Endothelial cell (in vitro differentiated cells): Measurements from ENCODE around the gene MED27. TPM values are rescaled to one million over a fixed set of nuclear protein-coding genes. Genes with fewer than 3 reads are reported as not detected.

Experiments used
- DNase-seq: peaks from one replicate; pipeline ENCODE4 v3.0.0; 2021; ENCODE audit warnings: low spot score
- H3K27ac Mint-ChIP-seq: one replicate; pipeline ENCODE4 v1.8.0; 2021; ENCODE audit warnings: mixed read lengths, inconsistent platforms; ENCODE audit not compliant: unreplicated experiment
- H3K27me3 Mint-ChIP-seq: one replicate; pipeline ENCODE4 v1.8.0; 2021; ENCODE audit warnings: mild to moderate bottlenecking, moderate library complexity, mixed read lengths, inconsistent platforms; ENCODE audit not compliant: unreplicated experiment
- H3K36me3 Mint-ChIP-seq: one replicate; pipeline ENCODE4 v1.8.0; 2021; ENCODE audit warnings: mild to moderate bottlenecking, low read depth, mixed read lengths, inconsistent platforms; ENCODE audit not compliant: unreplicated experiment
- H3K4me1 Mint-ChIP-seq: one replicate; pipeline ENCODE4 v1.8.0; 2021; ENCODE audit warnings: mild to moderate bottlenecking, mixed read lengths, inconsistent platforms; ENCODE audit not compliant: unreplicated experiment
- H3K4me3 Mint-ChIP-seq: one replicate; pipeline ENCODE4 v1.8.0; 2021; ENCODE audit warnings: mild to moderate bottlenecking, mixed read lengths, inconsistent platforms; ENCODE audit not compliant: unreplicated experiment
- H3K9me3 Mint-ChIP-seq: one replicate; pipeline ENCODE4 v1.8.0; 2021; ENCODE audit warnings: mixed read lengths, inconsistent platforms; ENCODE audit not compliant: unreplicated experiment
- CTCF ChIP-seq: fragments of 200-600 bp; sonication (generic); IDR thresholded peaks from one replicate; pipeline ENCODE4 v1.5.0; 2021; ENCODE audit warnings: antibody characterized with exemption; ENCODE audit not compliant: unreplicated experiment
- total RNA-seq: library from RNA; stranded (reverse); fragmentation: NEBNext Ultra II Directional; extraction: Animal tissue kit (Norgen Biotek cat#: 25700); gene quantifications from one replicate; pipeline ENCODE4 v1.2.1, GENCODE V29; 2021; ENCODE audit not compliant: unreplicated experiment

The MED27 gene
- total RNA-seq, 1 donor from 2014 or later, result 24.0 TPM

GRCh38 chr9:131889437-131890251, 190.0 kb downstream of the MED27 start:
- Mint-ChIP-seq H3K9me3 (no peaks in the 10 kb centered on the region), H3K4me3 (no peak overlapping the region), H3K27me3 (no peaks in the 10 kb centered on the region), H3K36me3 (no peaks in the 10 kb centered on the region), H3K27ac (no peak overlapping the region), H3K4me1 (peaks cover 3% of the 10 kb centered on the region)
- DNase-seq, result no peak
- TF ChIP-seq CTCF, result no peak

GRCh38 chr9:131888923-131889322, 190.7 kb downstream of the MED27 start:
- H3K36me3 Mint-ChIP-seq, result no peaks in the 10 kb centered on the region
- no peak for DNase-seq
- peaks cover 3% of the 10 kb centered on the region for H3K4me1 Mint-ChIP-seq
- TF ChIP-seq CTCF, result no peak
- H3K27me3 Mint-ChIP-seq, result no peaks in the 10 kb centered on the region
- no peak overlapping the region for H3K27ac Mint-ChIP-seq
- H3K9me3 Mint-ChIP-seq, result no peaks in the 10 kb centered on the region
- no peak overlapping the region for H3K4me3 Mint-ChIP-seq

DNA sequence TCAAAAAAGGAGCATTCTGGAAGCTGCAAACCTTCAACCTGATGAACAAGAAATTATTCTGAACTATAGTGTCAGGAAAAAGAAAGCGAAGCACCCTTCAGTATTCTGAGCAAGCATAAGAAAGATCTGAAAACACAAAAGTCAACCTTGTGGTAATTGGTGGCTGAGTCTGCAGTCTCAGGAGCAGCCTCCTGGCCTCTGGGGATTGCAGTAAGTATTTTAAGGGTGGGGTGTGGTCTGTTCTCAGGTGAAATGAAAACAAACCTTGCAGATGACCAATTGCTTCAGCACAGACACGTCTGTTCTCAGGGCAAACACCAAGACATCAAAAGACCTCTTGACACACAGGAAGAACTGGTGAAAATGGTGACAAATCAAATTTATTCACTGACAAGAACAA, 192.0 kb downstream of the MED27 start:
- Mint-ChIP-seq H3K27me3 (no peaks in the 10 kb centered on the region), H3K4me3 (no peak overlapping the region), H3K36me3 (no peaks in the 10 kb centered on the region), H3K4me1 (peaks cover 3% of the 10 kb centered on the region), H3K27ac (no peak overlapping the region), H3K9me3 (no peaks in the 10 kb centered on the region)
- no peak for DNase-seq
- TF ChIP-seq CTCF, result no peak

DNA sequence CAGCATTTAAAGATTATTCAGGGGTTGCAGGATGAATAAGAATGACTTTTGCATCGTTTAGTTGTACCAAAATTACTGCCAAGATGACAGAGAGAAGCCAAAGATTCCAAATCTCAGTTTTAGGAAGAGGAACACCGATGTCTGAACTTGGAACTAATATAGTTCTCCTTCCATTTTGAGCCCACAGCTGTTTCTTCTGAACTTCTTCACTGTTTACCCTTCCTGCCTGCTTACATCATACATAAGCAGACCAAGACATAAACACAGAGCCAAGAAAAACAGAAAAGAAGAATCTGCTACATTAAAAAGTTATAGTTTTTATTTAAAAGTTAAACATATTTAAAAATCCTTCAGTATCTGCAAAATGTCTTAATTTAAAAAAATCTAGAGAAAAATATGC, 192.8 kb downstream of the MED27 start:
- TF ChIP-seq CTCF, result no peak
- Mint-ChIP-seq H3K4me1 (peaks cover 3% of the 10 kb centered on the region), H3K4me3 (no peak overlapping the region), H3K27ac (no peak overlapping the region), H3K9me3 (no peaks in the 10 kb centered on the region), H3K36me3 (no peaks in the 10 kb centered on the region), H3K27me3 (no peaks in the 10 kb centered on the region)
- no peak for DNase-seq

DNA sequence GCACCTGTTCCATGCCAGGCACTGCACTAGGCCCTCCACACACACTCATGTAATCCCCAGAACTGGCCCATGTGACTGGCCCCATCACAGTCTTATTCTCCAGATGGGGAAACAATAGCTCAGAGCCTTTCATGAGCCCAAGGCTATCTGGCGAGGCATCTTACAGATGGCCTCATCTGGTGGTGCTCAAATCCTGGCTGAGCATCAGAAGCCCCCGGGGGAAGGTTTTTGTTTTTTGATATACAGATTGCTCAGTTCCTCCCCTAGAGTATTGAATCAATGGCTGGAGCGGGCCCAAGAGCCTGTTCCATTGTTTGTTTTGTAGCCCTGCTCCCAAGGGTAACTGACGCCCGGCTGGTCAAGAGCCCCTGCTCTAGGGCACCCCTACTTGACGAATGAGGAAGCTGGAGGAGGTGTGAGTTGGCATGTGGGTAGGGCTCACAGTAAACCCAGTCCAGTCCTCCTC, 194.5 kb downstream of the MED27 start:
- TF ChIP-seq CTCF, result no peak
- Mint-ChIP-seq H3K9me3 (no peaks in the 10 kb centered on the region), H3K27me3 (no peaks in the 10 kb centered on the region), H3K36me3 (no peaks in the 10 kb centered on the region), H3K27ac (no peak overlapping the region), H3K4me1 (peaks cover 7% of the 10 kb centered on the region), H3K4me3 (no peak overlapping the region)
- DNase-seq, result no peak
